HG03342 (cell line): ENCODE data around the gene CTSW.

Experiments
- ATAC-seq: cut with Tn5 transposase; IDR thresholded peaks from one replicate; pipeline ENCODE4 v1.9.1; 2021; ENCODE audit warnings: mild to moderate bottlenecking, moderate library complexity; ENCODE audit not compliant: unreplicated experiment

The CTSW gene

GRCh38 chr11:65898656-65899355, 19.2 kb downstream of the CTSW start:
- ATAC-seq, result no peak

- peak; percentile 3 for ATAC-seq
Observed at GRCh38 chr11:65899356-65900124, 19.9 kb downstream of the CTSW start.

- ATAC-seq, result peak; percentile 79
Observed at GRCh38 chr11:65900125-65900898, 20.7 kb downstream of the CTSW start, which contains the start of gene FOSL1. Gene FOSL1, minus strand, starts transcription at chr11:65900388. Its CDS starts 49 bp downstream, at chr11:65900339.

GRCh38 chr11:65900899-65901180, 21.2 kb downstream of the CTSW start:
- no peak for ATAC-seq

GRCh38 chr11:65903068-65903481, 23.4 kb downstream of the CTSW start:
- no peak for ATAC-seq

GRCh38 chr11:65903715-65904114, 24.1 kb downstream of the CTSW start:
- no peak for ATAC-seq

- ATAC-seq, result no peak
Observed at GRCh38 chr11:65906602-65907001, 27.0 kb downstream of the CTSW start.

GRCh38 chr11:65907878-65908277, 28.2 kb downstream of the CTSW start:
- ATAC-seq, result no peak

GRCh38 chr11:65911682-65912568, 32.3 kb downstream of the CTSW start:
- ATAC-seq, result no peak

- ATAC-seq, result no peak
Observed at GRCh38 chr11:65912845-65913244, 33.2 kb downstream of the CTSW start.

- ATAC-seq, result no peak
Observed at GRCh38 chr11:65915101-65915820, 35.6 kb downstream of the CTSW start.

GRCh38 chr11:65915821-65916251, 36.2 kb downstream of the CTSW start:
- no peak for ATAC-seq

GRCh38 chr11:65916391-65916790, 36.8 kb downstream of the CTSW start:
- ATAC-seq, result no peak

- ATAC-seq, result no peak
Observed at GRCh38 chr11:65917077-65917433, 37.4 kb downstream of the CTSW start.

- no peak for ATAC-seq
Observed at GRCh38 chr11:65917434-65918210, 38.0 kb downstream of the CTSW start.

GRCh38 chr11:65918211-65919140, 38.8 kb downstream of the CTSW start, which contains the start of gene C11orf68:
Gene C11orf68, minus strand, starts transcription at chr11:65919062. Its CDS starts 31 bp downstream, at chr11:65919031.
- peak; percentile 44 for ATAC-seq

GRCh38 chr11:65919141-65919572, 39.5 kb downstream of the CTSW start, which contains the start of gene DRAP1:
Gene DRAP1, plus strand, starts transcription at chr11:65919426. Its CDS starts 76 bp downstream, at chr11:65919502.
- peak; percentile 85 for ATAC-seq
